Measurements from ENCODE around the gene UBE2O. TPM values are rescaled to one million over a fixed set of nuclear protein-coding genes. Genes with fewer than 3 reads are reported as not detected.

Gene UBE2O
- polyA plus RNA-seq, 1 of the 3 experiments (the other 2 are of a cell fraction): 25.4 TPM

- no peak for TF ChIP-seq ZBTB33 (IDR thresholded peaks at IDR 0.05; ENCODE audit: borderline replicate concordance, low read depth)
- TF ChIP-seq GABPA (IDR thresholded peaks at IDR 0.05; ENCODE audit: low read depth): no peak
- 0 out of 2 replicates have a peak, but pooled peaks have one; percentile 23 for TF ChIP-seq REST (IDR thresholded peaks at IDR 0.05; ENCODE audit: low read depth, low read length)
- TF ChIP-seq RAD21 (IDR thresholded peaks at IDR 0.05; ENCODE audit: low read length): no peak
- no peak for TF ChIP-seq CTCF (IDR thresholded peaks at IDR 0.05)
- TF ChIP-seq NFIC (IDR thresholded peaks at IDR 0.05; ENCODE audit: borderline replicate concordance): no peak
- TF ChIP-seq SMC3 (IDR thresholded peaks at IDR 0.05; ENCODE audit: low read depth, low read length): no peak
- no peak for TF ChIP-seq EZH2phosphoT487 (IDR thresholded peaks at IDR 0.05; ENCODE audit: borderline replicate concordance, low read depth)
- no peak for TF ChIP-seq MEF2A (IDR thresholded peaks at IDR 0.05; ENCODE audit: borderline replicate concordance, low read depth)
- TF ChIP-seq RXRA (IDR thresholded peaks at IDR 0.05; ENCODE audit: borderline replicate concordance, low read depth): peak; percentile 66; the same call in 1 of the 2 replicates
- no peak for TF ChIP-seq EP300 (IDR thresholded peaks at IDR 0.05; ENCODE audit: borderline replicate concordance in 1 of 2, low read depth in 1 of 2, low read length in 1 of 2)
- no peak for TF ChIP-seq IRF3 (IDR thresholded peaks at IDR 0.05; ENCODE audit: low read depth, low read length)
These were observed 6.3 kb downstream of the UBE2O start (continued) for GRCh38 chr17:76446449-76447231.

Data from SK-N-SH (cell line).